ENCODE data around the gene SLC18B1.
A peak's percentile ranks its signal among the peaks of the same experiment; 100 is the strongest.
"Not testable (repeated sequence)": the region's sequence is repeated elsewhere in the genome, so short reads cannot be mapped to it uniquely, and the experiment has no call there.

Gene SLC18B1

DNA sequence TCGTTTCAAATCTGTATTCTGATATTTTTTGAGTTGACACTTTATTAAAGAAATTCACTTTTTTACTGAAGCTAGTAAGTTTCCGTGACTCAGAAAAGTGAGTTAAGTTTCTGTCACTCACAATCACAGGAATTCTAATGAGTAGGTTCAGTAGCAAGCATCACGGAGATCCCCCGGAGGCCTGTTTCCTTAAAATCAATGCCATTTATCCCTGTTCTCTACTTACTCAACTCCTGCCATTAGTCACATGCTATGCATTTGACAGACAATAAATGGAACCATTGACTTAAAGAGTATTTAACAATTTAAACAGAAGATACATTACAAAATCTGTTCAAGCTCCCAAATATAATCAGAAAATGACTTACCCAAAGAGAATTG, 9.1 kb downstream of the SLC18B1 start:
- Mint-ChIP-seq H3K27me3 (no peaks in the 10 kb centered on the region), H3K4me3 (no peak overlapping the region), H3K27ac (ENCODE audit: low read depth) (no peak overlapping the region), H3K4me1 (peaks cover 11% of the 10 kb centered on the region), H3K36me3 (ENCODE audit: insufficient read depth) (peaks cover 18% of the 10 kb centered on the region), H3K9me3 (no peaks in the 10 kb centered on the region)
- ATAC-seq (replicated peaks; ENCODE audit: extremely low read depth, poor library complexity, severe bottlenecking) (no peak), DNase-seq (ENCODE audit: low spot score in 2 of 2) (no peak)

DNA sequence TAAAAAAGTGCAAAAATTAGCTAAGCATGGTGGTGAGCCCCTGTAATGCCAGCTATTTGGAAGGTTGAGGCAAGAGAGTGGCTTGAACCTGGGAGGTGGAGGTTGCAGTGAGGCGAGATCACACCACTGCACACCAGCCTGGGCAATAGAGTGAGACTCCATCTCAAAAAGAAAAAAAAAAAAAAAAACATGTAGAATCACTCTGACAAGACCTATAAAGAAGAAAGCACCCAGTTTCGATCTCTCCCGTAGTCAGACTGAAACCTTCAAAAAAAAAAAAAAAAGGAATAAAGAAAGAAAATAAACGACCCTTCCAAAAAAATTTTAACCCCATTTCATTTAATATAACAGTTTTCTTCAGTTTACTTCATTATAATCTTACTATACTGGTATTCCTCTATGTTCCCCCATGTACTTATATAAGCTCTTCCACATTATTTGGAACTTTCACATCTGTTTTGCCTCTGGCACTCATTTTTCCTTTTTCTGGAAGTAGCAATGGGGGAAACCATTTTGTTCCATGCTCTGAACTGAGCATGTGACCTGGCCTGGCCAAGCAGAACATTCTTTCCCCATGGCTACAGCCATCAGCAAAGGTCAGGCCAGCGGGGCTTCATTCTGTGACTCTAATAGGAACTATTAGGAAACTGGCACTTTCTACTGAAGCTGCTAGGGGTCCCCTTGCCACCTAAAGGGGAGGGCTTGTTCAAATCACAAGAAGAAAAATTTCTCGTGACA, 9.6 kb downstream of the SLC18B1 start:
- DNase-seq (ENCODE audit: low spot score in 2 of 2) (no peak), ATAC-seq (replicated peaks; ENCODE audit: extremely low read depth, poor library complexity, severe bottlenecking) (no peak)
- no peaks in the 10 kb centered on the region for H3K9me3 Mint-ChIP-seq
- H3K4me3 Mint-ChIP-seq = no peak overlapping the region
- peaks cover 8% of the 10 kb centered on the region for H3K4me1 Mint-ChIP-seq
- no peak overlapping the region for H3K27ac Mint-ChIP-seq (ENCODE audit: low read depth)
- no peaks in the 10 kb centered on the region for H3K27me3 Mint-ChIP-seq
- peaks cover 18% of the 10 kb centered on the region for H3K36me3 Mint-ChIP-seq (ENCODE audit: insufficient read depth)

GRCh38 chr6:132785936-132786335, 12.5 kb downstream of the SLC18B1 start:
- no peaks in the 10 kb centered on the region for H3K9me3 Mint-ChIP-seq
- DNase-seq (ENCODE audit: low spot score in 2 of 2) (no peak), ATAC-seq (replicated peaks; ENCODE audit: extremely low read depth, poor library complexity, severe bottlenecking) (no peak)
- no peaks in the 10 kb centered on the region for H3K4me1 Mint-ChIP-seq
- no peaks in the 10 kb centered on the region for H3K27me3 Mint-ChIP-seq
- peaks cover 26% of the 10 kb centered on the region for H3K36me3 Mint-ChIP-seq (ENCODE audit: insufficient read depth)
- no peak overlapping the region for H3K4me3 Mint-ChIP-seq
- H3K27ac Mint-ChIP-seq (ENCODE audit: low read depth) = no peak overlapping the region

DNA sequence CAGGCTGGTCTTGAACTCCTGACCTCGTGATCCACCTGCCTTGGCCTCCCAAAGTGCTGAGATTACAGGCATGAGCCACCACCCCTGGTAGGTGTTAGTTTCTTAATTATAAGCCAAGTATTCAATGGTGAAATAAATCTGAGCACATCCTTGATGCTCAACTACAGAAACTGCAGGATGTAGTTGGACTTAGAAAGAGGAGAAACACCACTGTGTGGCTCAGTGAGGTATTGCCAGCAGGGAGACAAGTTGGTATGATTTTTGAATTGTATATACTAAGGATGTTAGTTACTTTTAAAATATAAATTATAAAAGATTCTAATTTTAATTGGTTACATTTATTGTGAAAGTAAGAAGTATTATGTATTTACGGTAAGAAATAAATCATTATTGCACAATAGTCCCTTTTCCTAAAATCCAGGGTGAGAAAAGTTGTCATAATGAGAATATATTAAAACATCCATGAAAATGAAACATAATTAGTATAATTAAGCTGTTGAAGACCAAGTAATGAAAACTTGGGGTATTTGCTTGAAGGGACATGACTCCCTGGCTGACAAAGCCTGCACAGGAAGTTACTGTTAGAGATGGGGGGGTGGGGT, 17.6 kb downstream of the SLC18B1 start:
- DNase-seq (ENCODE audit: low spot score in 2 of 2) (no peak), ATAC-seq (replicated peaks; ENCODE audit: extremely low read depth, poor library complexity, severe bottlenecking) (peak; percentile 49)
- Mint-ChIP-seq H3K27me3 (no peaks in the 10 kb centered on the region), H3K9me3 (no peaks in the 10 kb centered on the region), H3K36me3 (ENCODE audit: insufficient read depth) (peaks cover 34% of the 10 kb centered on the region), H3K4me3 (no peak overlapping the region), H3K4me1 (no peaks in the 10 kb centered on the region), H3K27ac (ENCODE audit: low read depth) (no peak overlapping the region)

DNA sequence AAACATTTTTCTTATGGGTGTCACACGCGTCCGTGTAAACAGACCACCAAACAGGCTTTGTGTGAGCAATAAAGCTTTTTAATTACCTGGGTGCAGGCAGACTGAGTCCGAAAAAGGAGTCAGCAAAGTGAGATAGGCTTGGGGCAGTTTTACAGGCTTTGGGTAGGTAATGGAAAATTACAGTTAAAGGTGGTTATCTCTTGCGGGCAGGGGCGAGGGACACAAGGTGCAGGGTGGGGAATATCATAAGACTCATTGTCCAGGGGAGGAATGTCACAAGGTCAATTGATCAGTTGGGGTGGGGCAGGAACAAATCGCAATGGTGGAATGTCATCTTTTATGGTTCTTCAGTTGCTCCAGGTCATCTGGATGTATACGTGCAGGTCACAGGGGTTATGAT, 20.6 kb downstream of the SLC18B1 start:
- H3K4me3 Mint-ChIP-seq, H3K9me3 Mint-ChIP-seq: not testable (repeated sequence)

GRCh38 chr6:132768051-132768517, 30.4 kb downstream of the SLC18B1 start:
- Mint-ChIP-seq H3K36me3 (ENCODE audit: insufficient read depth) (peaks cover 16% of the 10 kb centered on the region), H3K27ac (ENCODE audit: low read depth) (no peak overlapping the region), H3K27me3 (no peaks in the 10 kb centered on the region), H3K4me3 (no peak overlapping the region), H3K4me1 (peaks cover 14% of the 10 kb centered on the region), H3K9me3 (no peaks in the 10 kb centered on the region)
- DNase-seq (ENCODE audit: low spot score in 2 of 2) = peak in 1 of 2 donors; percentile 14
- peak; percentile 44 for ATAC-seq (replicated peaks; ENCODE audit: extremely low read depth, poor library complexity, severe bottlenecking)

More for the DNA sequence above, 20.6 kb downstream of the SLC18B1 start:
- peaks cover 34% of the 10 kb centered on the region for H3K36me3 Mint-ChIP-seq (ENCODE audit: insufficient read depth)
- not testable (repeated sequence) for ATAC-seq (replicated peaks; ENCODE audit: extremely low read depth, poor library complexity, severe bottlenecking); H3K27me3 Mint-ChIP-seq; H3K27ac Mint-ChIP-seq (ENCODE audit: low read depth); DNase-seq (ENCODE audit: low spot score in 2 of 2); H3K4me1 Mint-ChIP-seq

DNA sequence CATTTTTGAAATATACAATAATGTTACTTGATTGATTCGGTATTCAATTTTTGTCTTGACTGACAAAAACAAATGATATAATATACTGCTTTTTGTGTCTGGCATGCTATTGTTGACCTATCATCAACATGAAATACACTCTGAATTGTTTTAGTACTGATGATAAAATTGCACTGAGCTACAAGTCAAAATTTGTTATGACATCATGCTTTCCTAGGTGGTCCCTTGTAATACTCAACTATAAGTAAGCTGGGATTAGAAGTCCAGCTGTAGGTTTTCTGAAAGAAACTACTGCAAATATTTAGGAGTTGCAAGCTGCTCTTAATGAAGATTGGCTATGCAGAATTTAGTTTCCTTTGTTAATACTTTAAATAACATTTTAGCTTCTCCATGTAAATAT, 32.9 kb downstream of the SLC18B1 start:
- peaks cover 27% of the 10 kb centered on the region for H3K4me1 Mint-ChIP-seq
- H3K9me3 Mint-ChIP-seq = no peaks in the 10 kb centered on the region
- no peak overlapping the region for H3K27ac Mint-ChIP-seq (ENCODE audit: low read depth)
- DNase-seq (ENCODE audit: low spot score in 2 of 2) (no peak), ATAC-seq (replicated peaks; ENCODE audit: extremely low read depth, poor library complexity, severe bottlenecking) (no peak)
- H3K4me3 Mint-ChIP-seq = no peak overlapping the region
- no peaks in the 10 kb centered on the region for H3K27me3 Mint-ChIP-seq
- H3K36me3 Mint-ChIP-seq (ENCODE audit: insufficient read depth) = peaks cover 14% of the 10 kb centered on the region

DNA sequence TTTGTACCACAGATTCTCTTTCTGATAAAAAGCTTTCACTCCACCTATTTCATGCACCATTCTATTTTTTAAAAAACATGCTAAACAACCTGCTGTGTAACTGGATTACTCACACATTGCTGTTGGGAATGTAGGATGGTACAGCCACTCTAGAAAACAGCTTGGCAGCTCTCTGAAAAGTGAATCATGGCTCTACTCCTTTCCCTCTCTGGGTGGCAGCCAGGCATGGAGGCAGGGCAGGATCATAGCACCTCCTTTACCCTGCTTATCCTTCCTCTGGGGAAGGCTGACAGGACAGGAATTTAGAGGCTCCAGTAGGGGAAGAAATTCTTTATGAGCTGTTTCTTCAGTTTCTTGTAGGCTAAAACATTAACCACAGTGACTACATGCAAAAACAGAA, 34.1 kb downstream of the SLC18B1 start:
- Mint-ChIP-seq H3K27me3 (no peaks in the 10 kb centered on the region), H3K36me3 (ENCODE audit: insufficient read depth) (peaks cover 9% of the 10 kb centered on the region), H3K27ac (ENCODE audit: low read depth) (peak overlapping the region; percentile 87), H3K4me3 (peak overlapping the region; percentile 80), H3K9me3 (no peaks in the 10 kb centered on the region), H3K4me1 (peaks cover 34% of the 10 kb centered on the region)
- no peak for ATAC-seq (replicated peaks; ENCODE audit: extremely low read depth, poor library complexity, severe bottlenecking)
- DNase-seq (ENCODE audit: low spot score in 2 of 2) = no peak

DNA sequence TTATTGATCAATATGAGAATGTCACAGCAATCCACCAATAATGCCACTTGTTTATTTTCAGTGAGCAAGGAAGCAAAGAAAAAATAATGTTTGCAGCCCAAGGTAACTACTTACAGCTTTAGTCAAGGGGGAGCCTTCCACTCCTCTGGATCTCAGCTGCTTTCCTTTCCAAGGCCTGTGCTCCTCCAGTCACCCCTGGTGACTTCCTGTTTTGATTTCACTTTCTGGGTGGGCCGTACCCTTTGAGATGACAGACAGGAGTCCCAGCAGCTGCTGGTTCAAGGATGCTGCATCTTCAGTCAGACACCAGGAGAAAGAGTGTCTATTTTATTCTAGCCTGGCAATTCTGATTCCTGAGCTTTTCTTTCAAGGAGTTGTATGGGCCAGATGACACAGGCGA, 35.2 kb downstream of the SLC18B1 start:
- DNase-seq (ENCODE audit: low spot score in 2 of 2) = peak in 1 of 2 donors; percentile 41
- H3K27me3 Mint-ChIP-seq = no peaks in the 10 kb centered on the region

GRCh38 chr6:132760256-132760655, 38.2 kb downstream of the SLC18B1 start:
- Mint-ChIP-seq H3K27me3 (no peaks in the 10 kb centered on the region), H3K4me1 (peaks cover 34% of the 10 kb centered on the region), H3K4me3 (no peak overlapping the region), H3K27ac (ENCODE audit: low read depth) (no peak overlapping the region), H3K9me3 (no peaks in the 10 kb centered on the region), H3K36me3 (ENCODE audit: insufficient read depth) (peaks cover 12% of the 10 kb centered on the region)
- DNase-seq (ENCODE audit: low spot score in 2 of 2) (no peak), ATAC-seq (replicated peaks; ENCODE audit: extremely low read depth, poor library complexity, severe bottlenecking) (no peak)

More for the DNA sequence above, 35.2 kb downstream of the SLC18B1 start:
- peak; percentile 98 for ATAC-seq (replicated peaks; ENCODE audit: extremely low read depth, poor library complexity, severe bottlenecking)
- H3K36me3 Mint-ChIP-seq (ENCODE audit: insufficient read depth) = peaks cover 10% of the 10 kb centered on the region
- H3K4me1 Mint-ChIP-seq = peaks cover 34% of the 10 kb centered on the region
- H3K4me3 Mint-ChIP-seq = peak overlapping the region; percentile 80
- H3K27ac Mint-ChIP-seq (ENCODE audit: low read depth) = peak overlapping the region; percentile 87
- no peaks in the 10 kb centered on the region for H3K9me3 Mint-ChIP-seq

- DNase-seq (ENCODE audit: low spot score in 2 of 2) = no peak
- peaks cover 26% of the 10 kb centered on the region for H3K4me1 Mint-ChIP-seq
- no peak overlapping the region for H3K27ac Mint-ChIP-seq (ENCODE audit: low read depth)
- no peaks in the 10 kb centered on the region for H3K9me3 Mint-ChIP-seq
- H3K27me3 Mint-ChIP-seq = no peaks in the 10 kb centered on the region
- H3K36me3 Mint-ChIP-seq (ENCODE audit: insufficient read depth) = peaks cover 18% of the 10 kb centered on the region
- no peak for ATAC-seq (replicated peaks; ENCODE audit: extremely low read depth, poor library complexity, severe bottlenecking)
- no peak overlapping the region for H3K4me3 Mint-ChIP-seq
Observed at GRCh38 chr6:132758689-132759088, 39.7 kb downstream of the SLC18B1 start.

- Mint-ChIP-seq H3K9me3 (no peaks in the 10 kb centered on the region), H3K27ac (ENCODE audit: low read depth) (no peak overlapping the region), H3K4me3 (no peak overlapping the region), H3K27me3 (no peaks in the 10 kb centered on the region), H3K36me3 (ENCODE audit: insufficient read depth) (peaks cover 15% of the 10 kb centered on the region), H3K4me1 (peaks cover 30% of the 10 kb centered on the region)
- DNase-seq (ENCODE audit: low spot score in 2 of 2) (no peak), ATAC-seq (replicated peaks; ENCODE audit: extremely low read depth, poor library complexity, severe bottlenecking) (no peak)
Observed at GRCh38 chr6:132752255-132752654, 46.2 kb downstream of the SLC18B1 start.

DNA sequence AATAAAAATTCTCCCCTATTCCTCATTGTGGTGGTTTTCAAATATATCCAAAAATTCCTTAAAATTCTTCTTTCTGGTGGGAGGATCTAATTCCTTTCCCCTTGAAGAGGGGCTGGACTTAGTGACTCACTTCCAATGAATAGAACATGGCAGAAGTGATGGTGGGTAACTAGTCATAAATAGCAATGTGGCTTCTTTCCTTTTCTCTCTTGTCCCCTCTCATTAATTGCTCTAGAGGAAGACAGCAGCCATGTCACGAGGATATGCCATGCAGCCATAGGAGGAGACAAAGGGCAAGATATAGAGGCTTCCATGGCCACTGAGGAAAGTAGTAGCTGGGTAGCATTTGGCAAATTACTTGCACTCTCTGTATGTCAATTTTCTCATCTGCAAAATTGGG, 46.6 kb downstream of the SLC18B1 start:
- peaks cover 15% of the 10 kb centered on the region for H3K36me3 Mint-ChIP-seq (ENCODE audit: insufficient read depth)
- H3K27ac Mint-ChIP-seq (ENCODE audit: low read depth) = peak overlapping the region; percentile 92
- ATAC-seq (replicated peaks; ENCODE audit: extremely low read depth, poor library complexity, severe bottlenecking) (no peak), DNase-seq (ENCODE audit: low spot score in 2 of 2) (no peak)
- no peaks in the 10 kb centered on the region for H3K9me3 Mint-ChIP-seq
- no peaks in the 10 kb centered on the region for H3K27me3 Mint-ChIP-seq
- H3K4me1 Mint-ChIP-seq = peaks cover 30% of the 10 kb centered on the region
- no peak overlapping the region for H3K4me3 Mint-ChIP-seq
